Measurements from ENCODE around the gene TBX18.

Gene TBX18

GRCh38 chr6:84752118-84752850, 12.1 kb downstream of the TBX18 start:
- H3K27ac ChIP-seq: no peak overlapping the region
- TF ChIP-seq ZFX (IDR thresholded peaks at IDR 0.05; ENCODE audit: borderline replicate concordance): no peak
- TF ChIP-seq CTCF (IDR thresholded peaks at IDR 0.05): no peak

- TF ChIP-seq ZFX (IDR thresholded peaks at IDR 0.05; ENCODE audit: borderline replicate concordance) (no peak), CTCF (IDR thresholded peaks at IDR 0.05) (no peak)
- no peak overlapping the region for H3K27ac ChIP-seq
Observed at GRCh38 chr6:84749181-84749580, 15.2 kb downstream of the TBX18 start.

- TF ChIP-seq CTCF (IDR thresholded peaks at IDR 0.05) (no peak), ZFX (IDR thresholded peaks at IDR 0.05; ENCODE audit: borderline replicate concordance) (no peak)
Observed at GRCh38 chr6:84748376-84748775, 16.0 kb downstream of the TBX18 start.

GRCh38 chr6:84743616-84744015, 20.8 kb downstream of the TBX18 start:
- TF ChIP-seq ZFX (IDR thresholded peaks at IDR 0.05; ENCODE audit: borderline replicate concordance): no peak
- TF ChIP-seq CTCF (IDR thresholded peaks at IDR 0.05): no peak
- H3K27ac ChIP-seq: no peak overlapping the region

More at GRCh38 chr6:84748376-84748775, 16.0 kb downstream of the TBX18 start:
- H3K27ac ChIP-seq: no peak overlapping the region

- H3K27ac ChIP-seq: no peak overlapping the region
Observed at GRCh38 chr6:84740385-84740784, 24.0 kb downstream of the TBX18 start.

GRCh38 chr6:84739866-84740208, 24.6 kb downstream of the TBX18 start:
- no peak overlapping the region for H3K27ac ChIP-seq
- TF ChIP-seq CTCF (IDR thresholded peaks at IDR 0.05) (no peak), ZFX (IDR thresholded peaks at IDR 0.05; ENCODE audit: borderline replicate concordance) (no peak)

More at GRCh38 chr6:84740385-84740784, 24.0 kb downstream of the TBX18 start:
- no peak for TF ChIP-seq CTCF (IDR thresholded peaks at IDR 0.05)
- TF ChIP-seq ZFX (IDR thresholded peaks at IDR 0.05; ENCODE audit: borderline replicate concordance): no peak

GRCh38 chr6:84738996-84739865, 25.2 kb downstream of the TBX18 start:
- TF ChIP-seq ZFX (IDR thresholded peaks at IDR 0.05; ENCODE audit: borderline replicate concordance): no peak
- TF ChIP-seq CTCF (IDR thresholded peaks at IDR 0.05): no peak
- H3K27ac ChIP-seq: no peak overlapping the region

Measured in 22Rv1 (cell line).